Calu3 (cell line): ENCODE results near the gene TTC9B. TPM values are rescaled to one million over a fixed set of nuclear protein-coding genes. Genes with fewer than 3 reads are reported as not detected.
"Not testable (repeated sequence)": the region's sequence is repeated elsewhere in the genome, so short reads cannot be mapped to it uniquely, and the experiment has no call there.

ENCODE experiments used
- BruUV-seq: library from RNA; stranded (reverse); fragments of 400-500 nt; replicated peaks from 2 replicates; lab custom pipeline; 2021; lab: Mats Ljungman, UMichigan
- CTCF ChIA-PET: fragments of 300-600 bp; sonication (Branson Sonifier 250); formaldehyde crosslinking; loops from one replicate; lab custom pipeline; 2022; ENCODE audit warnings: antibody characterized with exemption; lab: Charles Lee
- DNase-seq: peaks from one replicate; pipeline ENCODE4 v3.0.0; 2022
- H3K27ac Mint-ChIP-seq: one replicate; pipeline ENCODE4 v1.8.0; 2022; ENCODE audit warnings: mixed read lengths; ENCODE audit not compliant: unreplicated experiment
- H3K27me3 Mint-ChIP-seq: one replicate; pipeline ENCODE4 v1.8.0; 2022; ENCODE audit warnings: mixed read lengths; ENCODE audit not compliant: unreplicated experiment
- H3K36me3 Mint-ChIP-seq: one replicate; pipeline ENCODE4 v1.8.0; 2022; ENCODE audit warnings: mild to moderate bottlenecking, moderate library complexity, mixed read lengths; ENCODE audit not compliant: insufficient read depth, unreplicated experiment
- H3K4me1 Mint-ChIP-seq: one replicate; pipeline ENCODE4 v1.8.0; 2022; ENCODE audit warnings: mild to moderate bottlenecking, low read depth, mixed read lengths; ENCODE audit not compliant: unreplicated experiment
- H3K4me3 Mint-ChIP-seq: one replicate; pipeline ENCODE4 v1.8.0; 2022; ENCODE audit warnings: mild to moderate bottlenecking, low read depth, moderate library complexity, mixed read lengths; ENCODE audit not compliant: unreplicated experiment
- H3K9me3 Mint-ChIP-seq: one replicate; pipeline ENCODE4 v1.8.0; 2022; ENCODE audit warnings: low read depth, mixed read lengths; ENCODE audit not compliant: unreplicated experiment
- CTCF ChIP-seq: fragments of 200-600 bp; IDR thresholded peaks from one replicate; pipeline ENCODE4 v1.8.0; 2022; ENCODE audit warnings: antibody characterized with exemption; ENCODE audit not compliant: unreplicated experiment
- intact Hi-C: fragments of 100-400 bp; cut with micrococcal nuclease; formaldehyde crosslinking; loops from one replicate; pipeline ENCODE4 v1.10.0; 2022; ENCODE audit not compliant: unreplicated experiment
- total RNA-seq: library from RNA; stranded (reverse); gene quantifications from 2 replicates; pipeline ENCODE4 v1.2.3, GENCODE V29; 2022

The TTC9B gene
- total RNA-seq, 1 experiment from 2014 or later, result not detected

- CTCF ChIA-PET, result no interaction called here
- no peaks in the 10 kb centered on the region for H3K36me3 Mint-ChIP-seq
- H3K4me1 Mint-ChIP-seq, result no peaks in the 10 kb centered on the region
- intact Hi-C loops, result no loop called here
- peaks cover 5% of the 10 kb centered on the region for H3K9me3 Mint-ChIP-seq
- TF ChIP-seq CTCF, result no peak
- peaks cover 14% of the 10 kb centered on the region for H3K27me3 Mint-ChIP-seq
- no TSS peak for BruUV-seq
- DNase-seq, result no peak
- H3K27ac Mint-ChIP-seq, result no peak overlapping the region
- no peak overlapping the region for H3K4me3 Mint-ChIP-seq
Measured at GRCh38 chr19:40177286-40178070, 40.7 kb downstream of the TTC9B start.

DNA sequence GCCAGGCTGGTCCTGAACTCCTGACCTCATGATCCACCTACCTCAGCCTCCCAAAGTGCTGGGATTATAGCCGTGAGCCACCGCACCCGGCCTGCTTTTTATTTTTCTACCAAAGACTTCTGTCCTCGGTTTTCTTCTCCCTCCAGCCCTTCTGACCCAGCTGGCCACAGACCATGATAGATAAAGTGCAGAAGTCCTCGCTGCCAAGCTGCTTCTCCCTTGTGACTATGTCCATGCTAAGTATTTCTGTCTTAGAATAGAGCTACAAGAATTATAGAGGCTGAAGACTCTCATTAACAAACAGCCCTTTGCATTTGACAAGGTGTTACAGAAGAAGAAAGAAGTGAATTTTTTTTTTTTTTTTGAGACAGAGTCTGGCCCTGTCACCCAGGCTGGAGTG, 42.4 kb downstream of the TTC9B start:
- intact Hi-C loops, result no loop called here
- H3K4me3 Mint-ChIP-seq, result no peak overlapping the region
- CTCF ChIA-PET, result interaction anchor here (0.7 to 0.8 kb wide), 2 partner anchors 16 to 451 kb away, joined by 3 to 4 read pairs; partner anchors contain the start of gene MAP3K10
- H3K27me3 Mint-ChIP-seq, result peaks cover 20% of the 10 kb centered on the region
- H3K36me3 Mint-ChIP-seq, result no peaks in the 10 kb centered on the region
- no TSS peak for BruUV-seq
- peaks cover 5% of the 10 kb centered on the region for H3K9me3 Mint-ChIP-seq
- H3K27ac Mint-ChIP-seq, result no peak overlapping the region
- no peaks in the 10 kb centered on the region for H3K4me1 Mint-ChIP-seq
- TF ChIP-seq CTCF, result no peak
- DNase-seq, result no peak

GRCh38 chr19:40174092-40174491, 44.1 kb downstream of the TTC9B start:
- BruUV-seq, result no TSS peak
- no peak for DNase-seq

DNA sequence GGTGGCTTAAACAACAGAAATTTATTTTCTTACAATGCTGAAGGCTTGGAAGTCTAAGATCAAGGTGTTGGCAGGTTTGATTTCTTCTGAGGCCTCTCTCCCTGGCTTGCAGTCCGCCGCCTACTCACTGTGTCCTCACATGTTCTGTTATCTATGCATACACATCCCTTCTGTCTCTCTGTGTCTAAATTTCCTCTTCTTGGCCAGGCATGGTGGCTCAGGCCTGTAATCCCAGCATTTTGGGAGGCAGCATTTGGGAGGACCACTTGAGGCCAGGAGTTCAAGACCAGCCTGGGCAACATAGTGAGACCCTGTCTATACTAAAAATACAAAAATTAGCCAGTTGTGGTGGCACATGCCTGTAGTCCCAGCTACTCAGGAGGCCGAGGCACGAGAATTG, 46.9 kb downstream of the TTC9B start:
- DNase-seq, H3K4me3 Mint-ChIP-seq, intact Hi-C loops, CTCF ChIA-PET, H3K9me3 Mint-ChIP-seq, BruUV-seq, H3K4me1 Mint-ChIP-seq, H3K36me3 Mint-ChIP-seq, H3K27ac Mint-ChIP-seq: not testable (repeated sequence)
- peaks cover 13% of the 10 kb centered on the region for H3K27me3 Mint-ChIP-seq

More at GRCh38 chr19:40174092-40174491, 44.1 kb downstream of the TTC9B start:
- Mint-ChIP-seq H3K4me1 (no peaks in the 10 kb centered on the region), H3K4me3 (no peak overlapping the region), H3K36me3 (no peaks in the 10 kb centered on the region), H3K27me3 (peaks cover 13% of the 10 kb centered on the region), H3K27ac (no peak overlapping the region), H3K9me3 (peaks cover 5% of the 10 kb centered on the region)
- TF ChIP-seq CTCF, result no peak
- intact Hi-C loops, result no loop called here
- CTCF ChIA-PET, result interaction anchor here (0.7 kb wide), 1 partner anchor 41 kb away, joined by 3 read pairs; no protein-coding TSS in a partner anchor

GRCh38 chr19:40170303-40170989, 47.7 kb downstream of the TTC9B start:
- CTCF ChIA-PET, intact Hi-C loops, H3K27ac Mint-ChIP-seq, H3K4me1 Mint-ChIP-seq, H3K4me3 Mint-ChIP-seq, H3K9me3 Mint-ChIP-seq, BruUV-seq, DNase-seq, H3K36me3 Mint-ChIP-seq: not testable (repeated sequence)
- H3K27me3 Mint-ChIP-seq, result peaks cover 20% of the 10 kb centered on the region

GRCh38 chr19:40169482-40170302, 48.5 kb downstream of the TTC9B start:
- CTCF ChIA-PET, H3K4me3 Mint-ChIP-seq, intact Hi-C loops, H3K4me1 Mint-ChIP-seq, H3K36me3 Mint-ChIP-seq, H3K9me3 Mint-ChIP-seq, H3K27ac Mint-ChIP-seq, BruUV-seq, DNase-seq: not testable (repeated sequence)
- H3K27me3 Mint-ChIP-seq, result peaks cover 27% of the 10 kb centered on the region
